ENCODE results near the gene PLN.
A peak's percentile ranks its signal among the peaks of the same experiment; 100 is the strongest.

The PLN gene

DNA sequence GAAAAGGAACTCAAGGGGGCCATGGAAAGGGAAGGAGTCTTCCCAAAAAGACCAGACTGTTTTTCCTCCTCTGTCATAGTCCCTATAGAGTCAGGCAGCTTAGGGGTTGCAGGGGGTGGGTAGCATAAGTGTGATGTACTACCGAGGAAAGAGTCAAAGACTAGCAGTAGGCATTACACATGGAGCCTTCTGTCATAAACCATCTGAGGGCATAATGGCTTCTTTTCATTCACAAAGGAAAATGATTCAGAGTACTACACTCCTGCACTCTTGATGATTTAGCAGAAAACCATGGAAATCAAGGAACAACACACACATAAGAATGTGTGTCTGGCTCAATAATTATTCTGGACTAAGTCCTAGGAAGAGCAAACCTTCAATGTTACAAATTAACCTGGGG, 14.9 kb downstream of the PLN start:
- no CpG with 5 or more reads among the region's 1 CpG for WGBS (ENCODE audit: insufficient coverage)
- H3K27ac ChIP-seq (ENCODE audit: insufficient read depth in 1 of 2, low read depth in 1 of 2, low read length in 2 of 2, poor library complexity in 1 of 2, severe bottlenecking in 2 of 2): no peak overlapping the region
- POLR2A ChIA-PET: no interaction called here
- CTCF ChIA-PET: interaction anchor here (1.1 to 1.6 kb wide), 3 partner anchors 9 to 18 kb away, joined by 3 read pairs; no protein-coding TSS in a partner anchor
- no peaks in the 10 kb centered on the region for H3K9me3 ChIP-seq (ENCODE audit: control extremely low read depth in 1 of 5, control insufficient read depth in 4 of 5, insufficient read depth in 2 of 5, low read depth in 1 of 5, low read length in 4 of 5)
- no peak overlapping the region for H3K4me3 ChIP-seq (ENCODE audit: control insufficient read depth in 1 of 7, extremely low read depth in 1 of 7, insufficient read depth in 4 of 7, low read depth in 2 of 7, low read length in 6 of 7)
- H3K4me1 ChIP-seq (ENCODE audit: control extremely low read depth in 1 of 4, control insufficient read depth in 4 of 4, insufficient read depth in 4 of 4, low read length in 3 of 4): peaks cover 4 to 16% (median 9%) of the 10 kb centered on the region in 4 experiments
- H3K36me3 ChIP-seq (ENCODE audit: control insufficient read depth in 4 of 4, insufficient read depth in 4 of 4, low read length in 3 of 4): peaks cover 0 to 7% (median 0%) of the 10 kb centered on the region in 4 experiments
- DNase-seq: no peak
- no peaks in the 10 kb centered on the region for H3K27me3 ChIP-seq (replicated peaks in 2 of 5; ENCODE audit: control insufficient read depth in 4 of 5, insufficient read depth in 5 of 5, low read length in 4 of 5)

DNA sequence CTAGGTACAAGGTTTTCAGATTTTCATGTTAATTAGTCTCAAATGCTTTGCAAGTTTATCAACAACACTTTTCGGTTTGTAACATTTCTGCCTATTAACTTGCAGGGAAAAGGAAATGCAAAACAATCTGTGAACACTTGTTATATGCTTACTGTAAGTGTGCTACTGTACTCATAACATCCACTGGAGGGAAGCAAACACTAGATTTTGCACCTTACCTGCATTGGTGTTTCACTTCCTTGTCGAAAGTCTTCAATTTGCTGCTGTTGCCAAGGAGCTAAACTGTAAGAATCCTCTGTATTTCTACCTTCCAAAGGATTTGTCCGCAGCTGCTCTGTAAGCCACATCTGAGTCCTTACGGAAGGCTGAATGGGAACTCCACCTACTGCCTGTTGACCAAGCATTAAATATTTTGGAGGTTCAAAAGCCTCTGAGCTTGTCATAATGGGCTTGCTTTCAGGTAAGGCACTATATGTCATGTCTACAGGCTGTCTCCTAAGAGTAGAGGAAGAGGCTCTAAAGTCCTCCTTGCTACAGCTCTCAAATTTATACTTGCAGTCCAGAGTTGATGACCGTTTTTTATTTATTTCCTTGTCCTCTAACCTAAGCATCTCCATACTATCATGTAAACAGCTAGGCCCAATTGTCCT, 17.3 kb downstream of the PLN start:
- Histone ChIP-seq H3K4me3 (ENCODE audit: control insufficient read depth in 1 of 7, extremely low read depth in 1 of 7, insufficient read depth in 4 of 7, low read depth in 2 of 7, low read length in 6 of 7) (no peak overlapping the region), H3K27me3 (replicated peaks in 2 of 5; ENCODE audit: control insufficient read depth in 4 of 5, insufficient read depth in 5 of 5, low read length in 4 of 5) (no peaks in the 10 kb centered on the region), H3K9me3 (ENCODE audit: control extremely low read depth in 1 of 5, control insufficient read depth in 4 of 5, insufficient read depth in 2 of 5, low read depth in 1 of 5, low read length in 4 of 5) (no peaks in the 10 kb centered on the region), H3K36me3 (ENCODE audit: control insufficient read depth in 4 of 4, insufficient read depth in 4 of 4, low read length in 3 of 4) (peaks cover 0 to 7% (median 0%) of the 10 kb centered on the region in 4 experiments), H3K27ac (ENCODE audit: insufficient read depth in 1 of 2, low read depth in 1 of 2, low read length in 2 of 2, poor library complexity in 1 of 2, severe bottlenecking in 2 of 2) (no peak overlapping the region), H3K4me1 (ENCODE audit: control extremely low read depth in 1 of 4, control insufficient read depth in 4 of 4, insufficient read depth in 4 of 4, low read length in 3 of 4) (no peaks in the 10 kb centered on the region)
- ChIA-PET CTCF (interaction anchor here (0.7 to 2.5 kb wide), 18 partner anchors 10 to 337 kb away, joined by 3 to 11 read pairs (median 4); no protein-coding TSS in a partner anchor), POLR2A (no interaction called here)
- DNase-seq: peak; percentile 48 to 73 (median 70)
- 89% methylated on average over 5 of the region's 5 CpGs for WGBS (ENCODE audit: insufficient coverage)

DNA sequence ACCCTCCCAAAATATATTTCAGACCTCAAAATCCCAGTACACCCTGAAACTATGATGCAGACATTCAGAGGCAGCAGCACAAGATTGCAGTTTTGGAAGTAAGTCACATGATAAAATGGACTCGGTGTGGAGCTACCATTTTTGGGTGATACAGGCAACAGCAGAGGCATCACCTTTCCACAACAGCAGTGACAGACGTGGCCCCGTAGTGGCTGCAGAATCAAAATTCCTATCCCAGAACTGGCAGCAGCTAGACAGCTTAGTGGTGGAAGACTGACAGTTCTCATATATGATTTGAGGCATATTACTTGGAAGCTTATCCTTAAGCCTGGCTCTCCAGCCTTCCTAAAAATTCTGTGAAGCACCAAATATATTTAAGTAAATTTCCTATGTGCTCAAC, 19.9 kb downstream of the PLN start:
- CTCF ChIA-PET: interaction anchor here (2.1 kb wide), 1 partner anchor 12 kb away, joined by 10 read pairs; no protein-coding TSS in a partner anchor
- 100% methylated on average over 3 of the region's 3 CpGs for WGBS (ENCODE audit: insufficient coverage)
- POLR2A ChIA-PET: interaction anchor here (0.6 kb wide), 1 partner anchor 47 kb away, joined by 5 read pairs; no protein-coding TSS in a partner anchor

DNA sequence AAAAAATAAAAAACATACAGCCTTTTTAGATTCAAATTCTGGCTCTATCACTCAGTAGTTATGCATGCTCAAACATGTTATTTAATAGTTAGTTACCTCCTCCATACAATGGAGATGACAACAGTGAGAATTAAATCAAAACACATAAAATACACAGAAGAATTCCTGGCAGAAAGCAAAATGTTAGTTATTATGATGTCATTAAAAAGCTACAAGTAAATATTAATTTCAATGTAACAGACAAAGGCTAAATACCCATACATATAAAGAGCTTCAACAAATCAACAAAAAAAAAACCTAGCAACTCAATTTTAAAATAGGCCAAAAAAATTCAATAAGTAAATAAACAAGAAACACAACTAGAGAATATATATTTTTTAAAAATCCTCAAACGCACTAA, 21.4 kb downstream of the PLN start:
- no CpG with 5 or more reads among the region's 1 CpG for WGBS (ENCODE audit: insufficient coverage)
- CTCF ChIA-PET: no interaction called here

More for the DNA sequence above, 19.9 kb downstream of the PLN start:
- Histone ChIP-seq H3K27ac (ENCODE audit: insufficient read depth in 1 of 2, low read depth in 1 of 2, low read length in 2 of 2, poor library complexity in 1 of 2, severe bottlenecking in 2 of 2) (no peak overlapping the region), H3K4me3 (ENCODE audit: control insufficient read depth in 1 of 7, extremely low read depth in 1 of 7, insufficient read depth in 4 of 7, low read depth in 2 of 7, low read length in 6 of 7) (no peak overlapping the region), H3K27me3 (replicated peaks in 2 of 5; ENCODE audit: control insufficient read depth in 4 of 5, insufficient read depth in 5 of 5, low read length in 4 of 5) (no peaks in the 10 kb centered on the region), H3K9me3 (ENCODE audit: control extremely low read depth in 1 of 5, control insufficient read depth in 4 of 5, insufficient read depth in 2 of 5, low read depth in 1 of 5, low read length in 4 of 5) (no peaks in the 10 kb centered on the region), H3K4me1 (ENCODE audit: control extremely low read depth in 1 of 4, control insufficient read depth in 4 of 4, insufficient read depth in 4 of 4, low read length in 3 of 4) (no peaks in the 10 kb centered on the region), H3K36me3 (ENCODE audit: control insufficient read depth in 4 of 4, insufficient read depth in 4 of 4, low read length in 3 of 4) (peaks cover 0 to 7% (median 0%) of the 10 kb centered on the region in 4 experiments)
- no peak for DNase-seq

DNA sequence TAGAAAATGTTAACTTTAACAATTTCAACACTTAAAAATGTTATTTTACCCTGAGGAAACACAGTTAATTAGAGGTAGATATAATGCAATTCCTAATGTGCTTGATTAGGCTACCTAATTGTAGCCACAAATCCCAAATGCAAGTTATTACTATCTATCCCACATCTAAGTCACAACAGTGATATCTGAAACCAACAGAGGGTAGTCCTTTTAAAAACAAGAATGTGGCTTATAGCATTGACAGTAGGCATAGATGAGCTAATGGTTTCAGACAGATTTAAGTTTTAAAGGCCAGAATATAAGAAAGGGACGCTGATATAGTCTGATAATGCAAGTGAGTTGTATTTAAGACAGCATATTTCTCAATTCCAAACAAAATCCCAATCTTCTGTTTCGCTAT, 23.0 kb downstream of the PLN start:
- POLR2A ChIA-PET: no interaction called here
- DNase-seq: no peak
- H3K27ac ChIP-seq (ENCODE audit: insufficient read depth in 1 of 2, low read depth in 1 of 2, low read length in 2 of 2, poor library complexity in 1 of 2, severe bottlenecking in 2 of 2): no peak overlapping the region
- no peaks in the 10 kb centered on the region for H3K27me3 ChIP-seq (replicated peaks in 2 of 5; ENCODE audit: control insufficient read depth in 4 of 5, insufficient read depth in 5 of 5, low read length in 4 of 5)
- CTCF ChIA-PET: interaction anchor here (1.6 kb wide), 1 partner anchor 324 kb away, joined by 3 read pairs; no protein-coding TSS in a partner anchor
- H3K9me3 ChIP-seq (ENCODE audit: control extremely low read depth in 1 of 5, control insufficient read depth in 4 of 5, insufficient read depth in 2 of 5, low read depth in 1 of 5, low read length in 4 of 5): peaks cover 7 to 25% (median 16%) of the 10 kb centered on the region in 5 experiments
- H3K4me1 ChIP-seq (ENCODE audit: control extremely low read depth in 1 of 4, control insufficient read depth in 4 of 4, insufficient read depth in 4 of 4, low read length in 3 of 4): no peaks in the 10 kb centered on the region
- no CpG with 5 or more reads among the region's 2 CpGs for WGBS (ENCODE audit: insufficient coverage)
- H3K36me3 ChIP-seq (ENCODE audit: control insufficient read depth in 4 of 4, insufficient read depth in 4 of 4, low read length in 3 of 4): peaks cover 0 to 14% (median 6%) of the 10 kb centered on the region in 4 experiments
- no peak overlapping the region for H3K4me3 ChIP-seq (ENCODE audit: control insufficient read depth in 1 of 7, extremely low read depth in 1 of 7, insufficient read depth in 4 of 7, low read depth in 2 of 7, low read length in 6 of 7)

More for the DNA sequence above, 21.4 kb downstream of the PLN start:
- no peaks in the 10 kb centered on the region for H3K27me3 ChIP-seq (replicated peaks in 2 of 5; ENCODE audit: control insufficient read depth in 4 of 5, insufficient read depth in 5 of 5, low read length in 4 of 5)
- no peaks in the 10 kb centered on the region for H3K4me1 ChIP-seq (ENCODE audit: control extremely low read depth in 1 of 4, control insufficient read depth in 4 of 4, insufficient read depth in 4 of 4, low read length in 3 of 4)
- POLR2A ChIA-PET: no interaction called here
- no peak for DNase-seq
- no peak overlapping the region for H3K27ac ChIP-seq (ENCODE audit: insufficient read depth in 1 of 2, low read depth in 1 of 2, low read length in 2 of 2, poor library complexity in 1 of 2, severe bottlenecking in 2 of 2)
- H3K4me3 ChIP-seq (ENCODE audit: control insufficient read depth in 1 of 7, extremely low read depth in 1 of 7, insufficient read depth in 4 of 7, low read depth in 2 of 7, low read length in 6 of 7): no peak overlapping the region
- H3K9me3 ChIP-seq (ENCODE audit: control extremely low read depth in 1 of 5, control insufficient read depth in 4 of 5, insufficient read depth in 2 of 5, low read depth in 1 of 5, low read length in 4 of 5): peaks cover 6 to 11% (median 8%) of the 10 kb centered on the region in 5 experiments
- H3K36me3 ChIP-seq (ENCODE audit: control insufficient read depth in 4 of 4, insufficient read depth in 4 of 4, low read length in 3 of 4): peaks cover 0 to 14% (median 1%) of the 10 kb centered on the region in 4 experiments

DNA sequence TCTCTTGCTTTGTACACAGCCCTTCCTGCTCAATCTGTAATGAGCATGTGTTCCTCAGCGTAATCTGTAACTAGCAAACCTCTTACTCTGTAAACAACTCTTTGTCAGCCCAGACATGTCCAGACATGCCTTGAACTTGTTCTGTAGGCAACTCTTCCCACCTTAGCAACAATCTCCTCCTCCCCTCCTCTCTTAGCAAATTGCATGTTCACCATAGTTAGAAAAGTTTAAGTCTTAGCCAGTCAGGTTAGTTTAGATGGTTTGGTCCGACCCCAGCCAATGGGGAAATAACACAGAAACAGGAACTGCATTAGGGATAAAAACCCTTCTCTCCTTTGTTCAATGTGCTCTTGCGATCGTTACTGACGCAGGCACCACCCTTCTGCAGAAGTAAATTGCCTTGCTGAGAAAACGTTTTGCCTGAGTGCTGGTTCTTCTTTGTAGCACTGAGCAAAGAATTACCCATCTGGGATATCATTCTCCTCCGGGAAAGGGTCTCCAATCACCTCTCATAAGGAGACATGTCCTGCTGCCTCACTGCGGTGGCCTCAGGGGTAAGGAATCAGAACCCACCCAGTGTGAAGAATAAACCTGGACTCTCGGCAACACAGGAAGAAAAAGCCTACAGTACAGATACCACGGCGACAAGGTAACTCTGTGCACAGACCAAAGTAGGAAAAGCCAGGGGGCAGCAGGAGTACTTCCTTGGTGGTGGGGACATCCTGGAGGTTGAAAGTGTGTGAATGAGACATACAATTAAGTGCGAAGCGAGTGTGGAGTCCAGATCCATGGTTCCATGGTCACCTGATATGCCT, 26.2 kb downstream of the PLN start:
- ChIA-PET POLR2A (no interaction called here), CTCF (interaction anchor here (1.0 to 1.9 kb wide), 3 partner anchors 9 to 26 kb away, joined by 3 to 7 read pairs (median 3); no protein-coding TSS in a partner anchor)
- Histone ChIP-seq H3K27me3 (replicated peaks in 2 of 5; ENCODE audit: control insufficient read depth in 4 of 5, insufficient read depth in 5 of 5, low read length in 4 of 5) (no peaks in the 10 kb centered on the region), H3K9me3 (ENCODE audit: control extremely low read depth in 1 of 5, control insufficient read depth in 4 of 5, insufficient read depth in 2 of 5, low read depth in 1 of 5, low read length in 4 of 5) (peaks cover 9 to 50% (median 26%) of the 10 kb centered on the region in 5 experiments), H3K4me3 (ENCODE audit: control insufficient read depth in 1 of 7, extremely low read depth in 1 of 7, insufficient read depth in 4 of 7, low read depth in 2 of 7, low read length in 6 of 7) (no peak overlapping the region), H3K36me3 (ENCODE audit: control insufficient read depth in 4 of 4, insufficient read depth in 4 of 4, low read length in 3 of 4) (peaks cover 0 to 14% (median 10%) of the 10 kb centered on the region in 4 experiments), H3K27ac (ENCODE audit: insufficient read depth in 1 of 2, low read depth in 1 of 2, low read length in 2 of 2, poor library complexity in 1 of 2, severe bottlenecking in 2 of 2) (no peak overlapping the region), H3K4me1 (ENCODE audit: control extremely low read depth in 1 of 4, control insufficient read depth in 4 of 4, insufficient read depth in 4 of 4, low read length in 3 of 4) (no peaks in the 10 kb centered on the region)
- DNase-seq: no peak
- WGBS (ENCODE audit: insufficient coverage): over 99% methylated on average over 13 of the region's 13 CpGs
